ENCODE data around the gene TMEM225.
"Not testable (repeated sequence)": the region's sequence is repeated elsewhere in the genome, so short reads cannot be mapped to it uniquely, and the experiment has no call there.

TMEM225 gene, protein sequence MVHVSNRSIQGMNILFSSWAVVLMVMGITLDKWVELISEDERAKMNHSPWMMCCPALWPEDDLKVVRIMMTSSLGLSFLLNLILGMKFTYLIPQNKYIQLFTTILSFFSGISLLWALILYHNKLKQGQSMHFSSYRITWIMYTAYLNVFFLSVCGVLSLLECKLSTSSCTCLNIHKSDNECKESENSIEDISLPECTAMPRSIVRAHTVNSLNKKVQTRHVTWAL

DNA sequence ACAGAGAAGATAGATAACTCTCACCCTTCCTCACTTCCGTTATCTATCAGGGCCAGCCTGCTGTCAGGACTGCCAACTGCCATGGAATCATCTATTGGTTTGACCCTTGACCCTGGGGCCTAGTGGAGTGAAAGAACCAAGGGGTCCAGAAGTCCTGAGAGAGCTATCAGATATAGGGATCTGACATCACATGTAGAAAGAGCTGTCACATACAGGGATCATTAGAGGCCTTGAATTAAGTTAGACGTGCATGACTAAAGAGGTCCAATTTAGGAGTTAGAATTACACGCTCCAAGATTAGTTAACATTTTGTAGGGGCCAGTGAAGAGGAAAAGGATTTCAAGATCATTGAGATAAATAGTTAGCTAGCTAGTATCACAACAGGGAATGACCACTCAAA, at the start of gene TMEM225:
TMEM225 (minus strand) TSS at position 101 of the 400 bp plus-strand sequence. CDS start 245 bp downstream, outside the sequence.
- no peak within 1 kb of the TSS for H3K4me3 ChIP-seq (ENCODE audit: low read depth, low read length)
- no peak for DNase-seq (ENCODE audit: low read depth)

DNA sequence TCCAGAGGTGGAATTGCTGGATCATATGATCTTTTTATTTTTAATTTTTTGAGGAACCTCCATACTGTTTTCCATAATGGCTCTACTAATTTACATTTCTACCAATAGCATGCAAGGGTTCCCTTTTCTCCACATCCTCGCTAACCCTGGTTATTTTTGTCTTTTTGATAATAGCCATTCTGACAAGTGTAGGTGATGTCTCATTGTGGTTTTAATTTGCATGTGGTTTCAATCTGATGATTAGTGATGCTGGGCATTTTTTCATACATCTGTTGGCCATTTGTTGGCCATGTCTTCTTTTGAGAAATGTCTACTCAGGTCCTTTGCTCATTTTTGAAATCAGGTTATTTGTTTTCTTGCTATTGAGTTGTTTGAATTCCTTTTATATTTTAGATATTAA, 38.6 kb upstream of the TMEM225 start:
- no peak overlapping the region for H3K4me3 ChIP-seq (ENCODE audit: low read depth, low read length)
- DNase-seq (ENCODE audit: low read depth) = no peak

DNA sequence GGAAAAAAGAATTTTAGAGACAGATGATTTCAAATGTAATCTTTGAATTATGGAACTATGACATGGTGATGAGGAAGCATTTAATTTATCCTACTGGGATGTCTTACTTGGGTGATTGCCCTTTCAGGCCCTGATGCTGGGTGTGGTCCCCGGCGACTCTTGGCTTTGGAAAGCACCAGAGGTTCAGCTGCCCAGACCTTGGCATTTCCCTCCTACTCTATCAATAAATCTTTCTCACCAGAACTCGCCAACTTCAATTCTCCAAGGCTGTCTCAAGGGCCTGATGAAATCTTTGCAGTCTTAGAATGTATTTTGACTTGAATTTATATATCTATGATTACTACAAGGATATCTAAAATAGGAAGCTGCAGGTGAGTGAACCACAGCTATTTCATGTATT, 35.5 kb upstream of the TMEM225 start:
- no peak for DNase-seq (ENCODE audit: low read depth)
- no peak overlapping the region for H3K4me3 ChIP-seq (ENCODE audit: low read depth, low read length)

DNA sequence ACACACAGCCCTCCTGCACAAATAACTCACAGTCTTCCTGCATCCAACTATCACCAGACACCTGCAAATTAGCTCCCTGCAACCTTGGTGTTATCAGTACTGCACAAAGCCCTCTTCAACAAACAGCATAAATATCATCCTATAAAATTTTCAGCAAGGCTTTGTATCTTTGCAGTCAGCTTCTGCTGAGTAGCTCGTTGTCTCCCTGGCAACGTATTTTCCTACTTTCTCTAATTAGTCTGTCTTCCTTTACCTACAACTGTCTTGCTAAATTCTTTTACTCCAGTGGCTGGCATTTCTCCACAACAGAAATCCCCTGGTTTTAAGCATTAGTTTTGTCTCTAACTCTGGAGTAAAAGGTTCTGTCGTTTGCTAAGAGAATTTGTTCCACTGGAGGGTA, 20.4 kb upstream of the TMEM225 start:
- no peak for DNase-seq (ENCODE audit: low read depth)
- no peak overlapping the region for H3K4me3 ChIP-seq (ENCODE audit: low read depth, low read length)

DNA sequence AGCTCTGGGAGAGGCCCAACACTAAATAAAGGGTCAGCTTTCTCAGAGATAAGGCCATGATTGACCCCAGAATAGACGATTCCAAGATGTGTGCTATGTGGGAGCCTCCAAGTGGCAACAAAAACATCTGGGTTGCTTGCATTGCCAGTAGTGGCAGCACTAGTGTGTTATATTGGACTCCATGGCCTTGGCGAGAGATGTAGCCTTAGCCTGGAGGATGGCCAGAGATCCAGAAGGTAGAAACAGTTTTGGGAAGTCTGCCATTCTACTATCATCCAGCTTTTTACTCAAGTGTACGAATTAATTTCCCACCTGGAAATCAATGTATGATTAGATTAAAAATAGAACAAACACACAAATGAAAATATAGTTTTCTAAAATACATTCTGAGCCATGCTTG, 19.5 kb upstream of the TMEM225 start:
- H3K4me3 ChIP-seq (ENCODE audit: low read depth, low read length) = no peak overlapping the region
- DNase-seq (ENCODE audit: low read depth) = no peak

DNA sequence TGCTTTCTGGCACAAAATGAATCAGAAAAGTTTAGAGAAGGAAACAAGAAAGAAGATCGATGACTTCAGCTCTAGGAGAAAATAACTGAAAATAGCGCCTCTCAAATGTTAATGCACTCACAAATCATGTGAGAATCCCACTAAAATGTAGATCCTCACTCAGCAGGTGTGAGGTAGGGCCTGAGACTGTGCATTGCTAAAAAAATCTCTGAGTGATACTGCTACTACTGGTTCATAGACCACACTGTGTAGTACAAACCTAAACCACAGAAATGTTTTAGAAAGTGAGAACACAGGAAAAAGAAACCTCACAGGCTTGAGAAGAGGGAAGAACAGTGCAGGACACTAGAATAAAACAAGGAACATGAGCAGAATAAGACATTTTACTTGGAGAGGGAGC, 18.5 kb upstream of the TMEM225 start:
- no peak for DNase-seq (ENCODE audit: low read depth)

DNA sequence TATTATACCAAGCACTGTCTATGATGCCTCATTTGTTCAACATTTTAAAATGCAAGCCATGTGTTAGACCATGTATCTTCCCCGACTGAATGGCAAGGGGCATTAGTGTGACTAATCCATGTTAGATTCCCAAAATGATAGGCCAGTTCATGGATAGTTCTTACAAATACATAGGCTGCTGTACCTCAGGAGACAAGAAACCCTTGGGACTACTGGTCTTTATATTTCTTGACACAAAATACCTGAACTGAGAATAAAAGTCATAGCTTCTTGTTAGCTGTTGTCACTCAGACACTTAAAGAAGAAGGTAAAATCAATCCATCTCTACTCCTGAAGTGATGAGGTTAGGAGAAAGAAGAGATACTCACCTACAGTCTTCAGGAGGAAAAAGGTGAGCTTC, 16.4 kb upstream of the TMEM225 start, which contains the start of gene OR8D4:
OR8D4 (plus strand) TSS at position 301 of the 400 bp plus-strand sequence. CDS start 4,265 bp downstream, outside the sequence.
- no peak within 1 kb of the TSS for H3K4me3 ChIP-seq (ENCODE audit: low read depth, low read length)
- DNase-seq (ENCODE audit: low read depth) = no peak

More for the DNA sequence above, 18.5 kb upstream of the TMEM225 start:
- H3K4me3 ChIP-seq (ENCODE audit: low read depth, low read length) = no peak overlapping the region

DNA sequence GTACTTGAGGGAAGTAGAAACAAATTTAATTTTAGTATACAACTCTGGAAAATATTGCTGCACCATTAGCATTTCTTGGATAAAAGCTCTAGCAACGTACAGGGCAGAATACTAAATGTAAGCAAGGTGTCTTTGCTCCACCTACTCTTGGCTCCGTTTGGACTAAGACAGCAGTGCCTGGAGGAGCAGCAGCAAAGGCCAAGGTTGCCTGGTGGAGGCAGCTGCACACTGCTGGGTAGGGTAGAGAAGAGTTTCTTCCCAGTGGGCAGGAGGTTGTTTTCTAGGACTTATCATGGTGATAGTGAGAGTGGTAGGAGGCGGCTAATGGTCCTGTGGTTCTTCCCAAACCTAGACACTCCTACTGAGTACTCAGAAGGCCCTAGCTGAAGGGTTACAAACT, 14.3 kb upstream of the TMEM225 start:
- no peak for DNase-seq (ENCODE audit: low read depth)
- H3K4me3 ChIP-seq (ENCODE audit: low read depth, low read length) = no peak overlapping the region

DNA sequence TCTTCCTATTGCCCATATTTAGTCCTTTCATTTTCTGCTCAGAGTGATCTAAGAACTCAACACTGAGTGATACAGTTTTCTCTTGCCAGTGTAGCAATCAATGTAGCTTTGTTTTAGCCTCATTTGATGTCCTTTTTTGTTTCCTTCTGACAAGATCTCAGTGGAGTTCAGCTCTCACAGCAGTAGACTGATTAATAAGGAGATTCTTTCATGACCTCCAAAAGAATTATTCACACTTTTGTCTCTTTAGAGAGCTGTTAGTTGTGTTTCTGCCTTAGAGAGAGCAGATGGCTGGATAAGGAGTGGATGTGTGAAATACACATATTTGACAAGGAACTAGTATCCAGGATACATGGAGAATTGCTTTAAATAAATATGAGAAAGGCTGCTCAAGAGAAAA, 6.6 kb upstream of the TMEM225 start:
- DNase-seq (ENCODE audit: low read depth) = no peak
- no peak overlapping the region for H3K4me3 ChIP-seq (ENCODE audit: low read depth, low read length)

DNA sequence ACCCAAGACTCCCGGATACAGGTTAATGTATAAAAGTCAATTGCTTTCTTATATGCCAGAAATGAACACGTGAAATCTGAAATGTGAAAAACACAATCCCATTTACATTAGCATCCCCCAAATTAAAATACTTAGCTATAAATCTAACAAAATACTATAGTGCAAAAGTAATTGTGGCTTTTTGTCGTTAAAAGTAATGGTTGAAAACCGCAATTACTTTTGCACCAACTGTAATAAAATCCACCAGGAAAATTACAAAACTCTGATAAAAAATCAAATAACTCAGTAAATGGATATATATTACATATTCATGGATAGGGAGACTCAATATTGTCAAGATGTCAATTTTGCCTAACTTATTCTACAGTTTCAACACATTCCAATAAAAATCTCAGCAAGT, 4.6 kb downstream of the TMEM225 start:
- DNase-seq (ENCODE audit: low read depth) = no peak
- no peak overlapping the region for H3K4me3 ChIP-seq (ENCODE audit: low read depth, low read length)

DNA sequence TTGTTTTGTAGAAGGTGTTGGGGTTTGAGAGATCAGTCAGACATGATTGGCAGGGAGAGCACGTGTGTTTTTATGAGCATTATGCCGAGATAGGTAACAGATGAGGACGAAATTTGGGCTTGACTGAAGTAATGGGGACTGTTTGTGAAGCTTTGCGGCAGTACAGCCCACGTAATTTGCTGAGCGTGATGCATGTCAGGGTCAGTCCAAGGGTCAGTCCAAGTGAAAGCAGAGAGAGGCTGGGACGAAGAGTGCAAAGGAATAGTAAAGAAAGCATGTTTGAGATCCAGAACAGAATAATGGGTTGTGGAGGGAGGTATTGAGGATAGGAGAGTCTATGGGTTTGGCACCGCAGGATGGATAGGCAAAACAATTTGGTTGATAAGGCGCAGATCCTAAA, 17.7 kb downstream of the TMEM225 start:
- DNase-seq (ENCODE audit: low read depth); H3K4me3 ChIP-seq (ENCODE audit: low read depth, low read length): not testable (repeated sequence)

DNA sequence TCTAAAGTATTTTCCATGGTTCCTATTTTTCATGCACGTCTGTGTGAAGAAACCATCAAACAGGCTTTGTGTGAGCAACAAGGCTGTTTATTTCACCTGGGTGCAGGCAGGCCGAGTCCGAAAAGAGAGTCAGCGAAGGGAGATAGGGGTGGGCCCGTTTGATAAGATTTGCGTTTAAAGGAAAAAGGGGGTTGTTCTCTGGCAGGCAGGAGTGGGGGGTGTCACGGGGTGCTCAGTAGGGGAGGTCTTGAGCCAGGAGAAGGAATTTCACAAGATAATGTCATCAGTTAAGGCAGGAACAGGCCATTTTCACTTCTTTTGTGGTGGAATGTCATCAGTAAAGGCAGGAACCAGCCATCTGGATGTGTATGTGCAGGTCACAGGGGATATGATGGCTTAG, 20.2 kb downstream of the TMEM225 start:
- DNase-seq (ENCODE audit: low read depth); H3K4me3 ChIP-seq (ENCODE audit: low read depth, low read length): not testable (repeated sequence)

DNA sequence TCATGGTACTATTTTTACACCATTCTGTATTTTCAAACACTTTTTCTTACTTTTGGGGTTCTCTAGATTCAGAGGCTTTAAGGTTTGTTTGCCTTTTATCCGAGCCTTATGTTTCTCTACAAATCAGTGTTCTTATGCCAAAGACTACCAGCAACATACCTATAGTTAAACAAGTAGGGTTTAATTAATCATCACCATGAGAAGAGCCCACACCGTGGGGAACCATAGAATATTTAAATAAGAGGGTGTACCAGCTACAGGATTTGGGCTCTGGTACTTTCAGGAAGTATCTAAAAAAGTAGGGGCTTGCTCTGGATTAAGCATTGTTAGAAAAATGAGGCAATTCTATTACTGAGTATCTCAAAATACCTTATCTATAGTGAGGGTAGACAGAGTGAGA, 25.7 kb downstream of the TMEM225 start:
- DNase-seq (ENCODE audit: low read depth) = no peak
- no peak overlapping the region for H3K4me3 ChIP-seq (ENCODE audit: low read depth, low read length)

DNA sequence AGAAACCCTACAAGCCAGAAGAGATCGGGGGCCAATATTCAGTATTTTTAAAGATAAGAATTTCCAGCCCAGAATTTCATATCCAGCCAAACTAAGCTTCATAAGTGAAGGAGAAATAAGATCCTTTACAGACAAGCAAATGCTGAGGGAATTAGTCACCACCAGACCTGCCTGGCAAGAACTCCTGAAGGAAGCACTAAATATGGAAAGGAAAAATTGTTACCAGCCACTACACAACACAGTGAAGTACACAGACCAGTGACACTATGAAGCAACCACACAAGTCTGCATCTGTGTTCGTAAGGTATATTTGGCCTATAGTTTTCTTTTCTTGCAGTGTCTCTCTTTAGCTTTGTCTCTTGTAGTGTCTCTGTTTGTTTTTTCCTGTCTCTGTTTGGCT, 29.0 kb downstream of the TMEM225 start:
- no peak for DNase-seq (ENCODE audit: low read depth)
- H3K4me3 ChIP-seq (ENCODE audit: low read depth, low read length) = no peak overlapping the region

DNA sequence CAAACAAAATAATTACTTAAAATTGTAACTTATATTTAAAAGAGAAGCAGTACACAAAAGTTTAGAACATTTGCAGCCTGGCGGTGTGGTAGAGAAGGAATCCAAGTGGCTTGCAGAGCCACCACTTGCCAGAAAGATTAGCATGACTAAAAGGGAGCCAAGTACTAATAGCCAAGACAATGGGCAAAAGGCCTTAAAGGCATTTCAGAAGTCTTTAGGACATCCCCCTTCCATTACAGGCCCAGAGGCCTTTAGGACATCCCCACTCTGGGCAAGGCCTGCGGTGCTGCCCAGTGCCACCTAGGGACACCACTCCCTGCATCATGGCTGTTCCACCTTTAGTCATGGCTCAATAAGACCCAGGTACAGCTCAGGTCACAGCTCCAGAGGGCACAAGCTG, 32.4 kb downstream of the TMEM225 start:
- no peak for DNase-seq (ENCODE audit: low read depth)
- no peak overlapping the region for H3K4me3 ChIP-seq (ENCODE audit: low read depth, low read length)

DNA sequence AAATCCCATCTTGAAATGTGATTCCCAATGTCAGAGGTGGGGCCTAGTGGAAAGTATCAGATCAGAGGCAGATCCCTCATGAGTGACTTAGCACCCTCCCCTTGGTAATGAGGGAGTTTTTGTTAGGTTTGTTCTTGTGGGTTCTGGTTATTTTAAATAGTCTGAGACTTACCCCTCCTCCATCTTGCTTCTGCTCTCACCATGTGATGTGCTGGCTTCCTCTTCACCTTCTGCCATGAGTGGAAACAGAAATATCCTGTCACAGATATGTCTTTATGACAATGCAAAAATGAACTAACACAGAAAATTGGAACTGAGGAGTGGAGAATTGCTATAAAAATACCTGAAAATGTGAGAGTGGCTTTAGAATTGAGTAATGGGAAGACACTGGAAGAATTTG, 33.1 kb downstream of the TMEM225 start:
- H3K4me3 ChIP-seq (ENCODE audit: low read depth, low read length) = no peak overlapping the region
- DNase-seq (ENCODE audit: low read depth) = no peak

DNA sequence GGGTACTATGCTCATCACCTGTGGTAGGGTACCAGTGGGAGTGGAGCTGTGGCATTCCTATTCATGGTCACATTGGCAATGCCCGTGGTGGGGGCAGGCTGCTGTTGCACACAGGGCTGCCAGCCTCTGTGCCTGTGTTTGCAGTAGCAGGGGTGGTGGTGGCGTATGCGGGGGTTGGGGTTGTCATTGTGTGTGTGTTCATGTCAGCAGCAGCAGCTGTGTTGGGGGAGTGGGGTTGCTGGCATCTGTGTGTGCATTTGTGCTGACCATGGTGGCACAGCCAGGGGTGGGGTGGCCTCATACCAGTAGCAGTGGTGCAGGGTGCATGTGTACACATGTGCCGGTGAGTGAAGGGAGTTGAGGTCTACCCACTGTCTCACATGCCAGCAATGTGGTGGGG, 34.4 kb downstream of the TMEM225 start:
- DNase-seq (ENCODE audit: low read depth) = no peak
- no peak overlapping the region for H3K4me3 ChIP-seq (ENCODE audit: low read depth, low read length)

DNA sequence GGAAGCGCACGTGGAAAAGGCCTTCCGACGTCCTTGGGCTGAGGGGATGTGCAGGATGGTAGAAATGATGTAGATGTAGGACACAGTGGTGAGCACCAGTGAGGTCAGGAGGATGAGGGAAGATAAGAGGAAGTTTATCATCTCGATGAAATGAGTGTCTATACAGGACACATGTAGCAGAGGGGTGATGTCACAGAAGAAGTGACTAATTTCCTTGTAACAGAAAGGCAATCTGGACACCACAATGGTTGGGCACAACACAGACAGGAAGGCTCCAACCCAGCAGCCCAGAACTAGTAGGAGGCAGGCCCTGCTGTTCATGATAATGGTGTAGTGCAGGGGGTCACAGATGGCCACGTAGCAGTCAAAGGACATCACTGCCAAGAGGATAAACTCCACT, 44.3 kb downstream of the TMEM225 start:
- H3K4me3 ChIP-seq (ENCODE audit: low read depth, low read length) = no peak overlapping the region
- DNase-seq (ENCODE audit: low read depth) = no peak

DNA sequence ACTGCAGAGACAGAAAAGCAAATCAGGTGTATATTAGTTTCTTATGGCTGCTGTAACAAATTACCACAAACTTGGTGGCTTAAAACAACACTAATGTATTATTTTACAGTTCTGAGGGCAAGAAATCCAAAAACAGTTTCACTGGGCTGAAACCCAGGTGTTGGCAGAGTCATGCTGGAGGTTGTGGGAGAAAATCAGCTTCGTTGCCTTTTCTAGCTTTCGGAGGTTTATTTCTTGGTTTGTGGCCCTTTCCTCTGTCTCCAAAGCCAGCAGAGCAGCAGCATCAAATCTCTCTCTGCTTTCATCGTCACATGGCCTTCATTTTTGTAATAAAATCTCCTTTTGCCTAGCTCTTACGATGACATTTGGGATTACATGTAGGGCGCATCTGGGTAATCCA, 46.3 kb downstream of the TMEM225 start:
- H3K4me3 ChIP-seq (ENCODE audit: low read depth, low read length) = no peak overlapping the region
- DNase-seq (ENCODE audit: low read depth) = no peak

DNA sequence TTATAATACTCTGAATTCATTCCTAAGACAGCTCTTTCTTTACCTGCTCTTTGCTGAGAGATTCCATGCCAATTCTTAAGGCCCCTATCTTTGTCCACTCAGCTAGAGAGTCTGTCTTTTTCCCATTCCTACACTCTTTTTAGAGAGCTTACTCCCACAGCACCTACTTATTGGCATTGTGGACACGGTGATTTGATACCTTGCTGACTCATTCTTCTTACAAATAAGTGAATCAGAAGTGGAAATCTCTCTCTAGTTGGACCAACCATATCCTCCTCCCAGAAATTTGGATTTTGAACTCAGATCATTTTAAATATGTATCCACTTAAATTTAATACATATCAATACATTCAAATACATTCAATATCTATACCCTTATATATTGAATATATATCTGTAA, 46.8 kb downstream of the TMEM225 start:
- no peak overlapping the region for H3K4me3 ChIP-seq (ENCODE audit: low read depth, low read length)
- no peak for DNase-seq (ENCODE audit: low read depth)

DNA sequence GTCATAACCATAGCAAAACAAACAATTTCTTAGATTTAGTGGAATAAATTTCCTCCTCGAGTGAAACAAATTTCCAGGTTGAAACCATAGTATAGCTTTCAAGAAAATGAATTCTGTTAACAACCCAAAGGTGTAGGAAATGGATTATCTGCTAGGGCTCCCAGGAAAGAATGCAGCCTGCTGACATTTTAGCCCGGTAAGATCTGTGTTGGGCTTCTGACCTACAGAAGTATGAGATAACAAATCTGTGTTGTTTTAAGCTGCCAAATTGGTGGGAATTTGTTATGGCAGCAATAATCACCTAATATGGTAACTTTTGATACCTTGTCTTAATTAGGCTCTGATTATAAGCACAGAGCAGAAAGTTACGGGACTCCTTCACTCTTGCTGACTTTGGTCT, 47.3 kb downstream of the TMEM225 start:
- DNase-seq (ENCODE audit: low read depth) = no peak
- H3K4me3 ChIP-seq (ENCODE audit: low read depth, low read length) = no peak overlapping the region

DNA sequence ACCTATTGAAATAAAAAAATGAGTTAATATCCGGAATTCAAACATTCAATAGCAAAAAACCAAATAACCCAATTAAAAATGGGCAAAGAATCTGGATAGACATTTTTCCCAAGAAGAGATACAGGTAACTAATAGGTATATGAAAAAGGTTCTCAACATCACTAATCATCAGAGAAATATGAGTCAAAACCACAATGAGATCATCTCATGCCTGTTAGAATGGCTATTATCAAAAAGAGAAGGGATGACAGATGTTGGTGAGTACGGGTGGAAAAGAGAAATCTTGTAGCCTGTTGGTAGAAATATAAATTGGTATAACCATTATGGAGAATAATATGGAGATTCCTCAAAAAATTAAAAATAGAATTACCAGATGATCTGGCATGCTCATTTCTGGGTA, 52.4 kb downstream of the TMEM225 start:
- no peak overlapping the region for H3K4me3 ChIP-seq (ENCODE audit: low read depth, low read length)
- DNase-seq (ENCODE audit: low read depth) = no peak

Measured in skeletal muscle cell (primary cell).